MCF 10A (cell line): ENCODE data around the gene KCNIP2. TPM values are rescaled to one million over a fixed set of nuclear protein-coding genes. Genes with fewer than 3 reads are reported as not detected.

Source experiments
- BruUV-seq: library from RNA; stranded (reverse); fragments of 400-500 nt; replicated peaks from 2 replicates; lab custom pipeline; 2021; lab: Mats Ljungman, UMichigan
- CTCF ChIA-PET: fragments of 300-600 bp; sonication (Branson Sonifier 250); formaldehyde crosslinking; extraction: SDS; loops from one replicate; lab custom pipeline; 2021; ENCODE audit warnings: antibody characterized with exemption, inconsistent platforms; lab: Yijun Ruan, JAX
- POLR2A ChIA-PET: fragments of 300-600, 350-650 bp; sonication (Branson Sonifier 250); formaldehyde crosslinking; extraction: SDS; loops from one replicate; lab custom pipeline; 2020; ENCODE audit warnings: antibody characterized with exemption, inconsistent platforms; lab: Yijun Ruan, JAX
- DNase-seq: peaks from one replicate; pipeline ENCODE4 v3.0.0-alpha.2; 2018; ENCODE audit not compliant: unreplicated experiment
- H3K27ac Mint-ChIP-seq: one replicate; pipeline ENCODE4 v1.8.0; 2022; ENCODE audit warnings: mild to moderate bottlenecking, low read depth, mixed read lengths; ENCODE audit not compliant: unreplicated experiment
- H3K27me3 Mint-ChIP-seq: one replicate; pipeline ENCODE4 v1.8.0; 2022; ENCODE audit warnings: mixed read lengths; ENCODE audit not compliant: insufficient read depth, unreplicated experiment
- H3K36me3 Mint-ChIP-seq: one replicate; pipeline ENCODE4 v1.8.0; 2022; ENCODE audit warnings: mild to moderate bottlenecking, moderate library complexity, mixed read lengths; ENCODE audit not compliant: insufficient read depth, unreplicated experiment
- H3K4me1 Mint-ChIP-seq: one replicate; pipeline ENCODE4 v1.8.0; 2022; ENCODE audit warnings: mixed read lengths; ENCODE audit not compliant: insufficient read depth, unreplicated experiment
- H3K4me3 Mint-ChIP-seq: one replicate; pipeline ENCODE4 v1.8.0; 2022; ENCODE audit warnings: mild to moderate bottlenecking, moderate library complexity, mixed read lengths; ENCODE audit not compliant: unreplicated experiment
- H3K9me3 Mint-ChIP-seq: one replicate; pipeline ENCODE4 v1.8.0; 2022; ENCODE audit warnings: mixed read lengths; ENCODE audit not compliant: unreplicated experiment
- CTCF ChIP-seq: fragments of 200-600 bp; IDR thresholded peaks from one replicate; pipeline ENCODE4 v1.8.0; 2022; ENCODE audit warnings: antibody characterized with exemption, mild to moderate bottlenecking; ENCODE audit not compliant: unreplicated experiment
- intact Hi-C: fragments of 100-400 bp; cut with micrococcal nuclease; formaldehyde crosslinking; loops from 2 replicates; pipeline ENCODE4 v1.14.1; 2022
- total RNA-seq: library from RNA; stranded (reverse); gene quantifications from 2 replicates; pipeline ENCODE4 v1.2.3, GENCODE V29; 2022

Gene KCNIP2
- total RNA-seq, 1 experiment from 2014 or later, result 2.1 TPM

GRCh38 chr10:101859530-101859929, 15.9 kb upstream of the KCNIP2 start:
- Mint-ChIP-seq H3K4me1 (no peaks in the 10 kb centered on the region), H3K27me3 (no peaks in the 10 kb centered on the region), H3K4me3 (no peak overlapping the region), H3K27ac (no peak overlapping the region), H3K36me3 (peaks cover 21% of the 10 kb centered on the region), H3K9me3 (peaks cover 9% of the 10 kb centered on the region)
- intact Hi-C loops, result no loop called here
- DNase-seq, result no peak
- ChIA-PET CTCF (interaction anchor here (0.6 to 3.5 kb wide), 6 partner anchors 11 to 267 kb away, joined by 3 to 25 read pairs (median 4); no protein-coding TSS in a partner anchor), POLR2A (interaction anchor here (0.6 to 1.3 kb wide), 2 partner anchors 13 to 100 kb away, joined by 3 read pairs; no protein-coding TSS in a partner anchor)
- BruUV-seq, result no TSS peak
- no peak for TF ChIP-seq CTCF

- peaks cover 9% of the 10 kb centered on the region for H3K9me3 Mint-ChIP-seq
- no peak overlapping the region for H3K27ac Mint-ChIP-seq
- H3K36me3 Mint-ChIP-seq, result peaks cover 21% of the 10 kb centered on the region
- no peak for TF ChIP-seq CTCF
- intact Hi-C loops, result no loop called here
- no peaks in the 10 kb centered on the region for H3K4me1 Mint-ChIP-seq
- no peak for DNase-seq
- POLR2A ChIA-PET, result interaction anchor here (1.3 kb wide), 1 partner anchor 12 kb away, joined by 3 read pairs; no protein-coding TSS in a partner anchor
- no TSS peak for BruUV-seq
- CTCF ChIA-PET, result interaction anchor here (0.6 to 3.5 kb wide), 7 partner anchors 10 to 266 kb away, joined by 3 to 25 read pairs (median 4); no protein-coding TSS in a partner anchor
- H3K27me3 Mint-ChIP-seq, result no peaks in the 10 kb centered on the region
- no peak overlapping the region for H3K4me3 Mint-ChIP-seq
These were observed 15.3 kb upstream of the KCNIP2 start for GRCh38 chr10:101858723-101859500.

GRCh38 chr10:101857802-101858476, 14.3 kb upstream of the KCNIP2 start:
- H3K36me3 Mint-ChIP-seq, result peaks cover 21% of the 10 kb centered on the region
- ChIA-PET POLR2A (interaction anchor here (1.4 kb wide), 1 partner anchor 17 kb away, joined by 3 read pairs; no protein-coding TSS in a partner anchor), CTCF (interaction anchor here (1.3 to 3.5 kb wide), 4 partner anchors 17 to 152 kb away, joined by 4 to 25 read pairs (median 9); no protein-coding TSS in a partner anchor)
- no peak for DNase-seq
- intact Hi-C loops, result no loop called here
- H3K27me3 Mint-ChIP-seq, result no peaks in the 10 kb centered on the region
- H3K4me1 Mint-ChIP-seq, result no peaks in the 10 kb centered on the region
- H3K9me3 Mint-ChIP-seq, result peaks cover 9% of the 10 kb centered on the region
- TF ChIP-seq CTCF, result no peak
- BruUV-seq, result no TSS peak
- no peak overlapping the region for H3K27ac Mint-ChIP-seq
- no peak overlapping the region for H3K4me3 Mint-ChIP-seq

GRCh38 chr10:101856626-101857025, 13.0 kb upstream of the KCNIP2 start:
- Mint-ChIP-seq H3K27me3 (no peaks in the 10 kb centered on the region), H3K4me1 (no peaks in the 10 kb centered on the region), H3K36me3 (peaks cover 21% of the 10 kb centered on the region), H3K27ac (no peak overlapping the region), H3K4me3 (no peak overlapping the region), H3K9me3 (peaks cover 9% of the 10 kb centered on the region)
- ChIA-PET POLR2A (interaction anchor here (1.3 to 1.4 kb wide), 2 partner anchors 18 to 38 kb away, joined by 3 to 4 read pairs; partner anchors contain the start of gene OGA), CTCF (interaction anchor here (0.6 to 2.8 kb wide), 6 partner anchors 13 to 233 kb away, joined by 3 to 20 read pairs (median 4); no protein-coding TSS in a partner anchor)
- BruUV-seq, result no TSS peak
- no peak for TF ChIP-seq CTCF
- DNase-seq, result peak; percentile 34
- intact Hi-C loops, result no loop called here
